BLaER1 treated with 17β-estradiol and CSF1 and Interleukin-3, amounts not matched to agents 10 nM and 100 nM (cell line): Measurements from ENCODE around the gene EFNA4.
"Not testable (repeated sequence)": the region's sequence is repeated elsewhere in the genome, so short reads cannot be mapped to it uniquely, and the experiment has no call there.

Experiments used
- H3K27ac ChIP-seq, 11 experiments: shearing (Covaris generic); formaldehyde crosslinking; 2 replicates each; pipeline ENCODE4 v1.8.1; 2022
- H3K27me3 ChIP-seq, 11 experiments: shearing (Covaris generic); formaldehyde crosslinking; 2 replicates each; pipeline ENCODE4 v1.8.1; 2022
- H3K36me3 ChIP-seq, 11 experiments: shearing (Covaris generic); formaldehyde crosslinking; 2 replicates each; pipeline ENCODE4 v1.8.1; 2022
- H3K4me1 ChIP-seq, 10 experiments: shearing (Covaris generic); formaldehyde crosslinking; 2 replicates each; pipeline ENCODE4 v1.8.1; 2022
- H3K4me2 ChIP-seq, 11 experiments: shearing (Covaris generic); formaldehyde crosslinking; 2 replicates each; pipeline ENCODE4 v1.8.1; 2022
- H3K4me3 ChIP-seq, 10 experiments: shearing (Covaris generic); formaldehyde crosslinking; 2 replicates each; pipeline ENCODE4 v1.8.1; 2022
- H3K9ac ChIP-seq, 11 experiments: shearing (Covaris generic); formaldehyde crosslinking; 2 replicates each; pipeline ENCODE4 v1.8.1; 2022
- H3K9me3 ChIP-seq, 11 experiments: shearing (Covaris generic); formaldehyde crosslinking; replicated peaks in 1 of 11; 2 replicates each; pipeline ENCODE4 v1.8.1; 2022
- H4K20me1 ChIP-seq, 11 experiments: shearing (Covaris generic); formaldehyde crosslinking; 2 replicates each; pipeline ENCODE4 v1.8.1; 2022
- Cebpa-rat ChIP-seq, 11 experiments: shearing (Covaris generic); IDR thresholded peaks; 2 replicates each; pipeline ENCODE4 v1.8.1; 2022

EFNA4 gene

GRCh38 chr1:155116113-155116764 is 52.7 kb downstream of the EFNA4 start:
- Histone ChIP-seq H3K9ac (no peak overlapping the region), H3K9me3 (no peaks in the 10 kb centered on the region), H3K36me3 (no peaks in the 10 kb centered on the region), H3K4me3 (no peak overlapping the region), H4K20me1 (no peaks in the 10 kb centered on the region), H3K4me1 (peaks cover 7 to 42% (median 33%) of the 10 kb centered on the region in 10 experiments; a peak in 16 of 20 replicates), H3K27me3 (0 out of 22 replicates have a peak, but pooled peaks cover 0 to 4% (median 0%) of the 10 kb centered on the region in 11 experiments), H3K27ac (no peak overlapping the region), H3K4me2 (no peak overlapping the region)
- no peak for TF ChIP-seq Cebpa-rat (IDR thresholded peaks at IDR 0.05)

GRCh38 chr1:155117610-155118009 is 54.1 kb downstream of the EFNA4 start:
- H3K9me3 ChIP-seq = no peaks in the 10 kb centered on the region
- H3K36me3 ChIP-seq = no peaks in the 10 kb centered on the region
- TF ChIP-seq Cebpa-rat (IDR thresholded peaks at IDR 0.05) = no peak
- H3K4me1 ChIP-seq = peaks cover 7 to 32% (median 24%) of the 10 kb centered on the region in 10 experiments; a peak in 16 of 20 replicates
- peak overlapping the region in 8 of 11 experiments; percentile 7 to 49 (median 34); a peak in 9 of 22 replicates for H3K4me2 ChIP-seq
- H4K20me1 ChIP-seq = no peaks in the 10 kb centered on the region
- no peak overlapping the region for H3K27ac ChIP-seq
- H3K27me3 ChIP-seq = 0 out of 22 replicates have a peak, but pooled peaks cover 0 to 4% (median 0%) of the 10 kb centered on the region in 11 experiments
- H3K4me3 ChIP-seq = no peak overlapping the region
- no peak overlapping the region for H3K9ac ChIP-seq

GRCh38 chr1:155118090-155118489 is 54.5 kb downstream of the EFNA4 start:
- H3K4me1 ChIP-seq = peaks cover 7 to 28% (median 21%) of the 10 kb centered on the region in 10 experiments; a peak in 16 of 20 replicates
- H4K20me1 ChIP-seq, H3K27me3 ChIP-seq, H3K4me3 ChIP-seq, H3K36me3 ChIP-seq, H3K27ac ChIP-seq, H3K9ac ChIP-seq, H3K9me3 ChIP-seq: not testable (repeated sequence)
- H3K4me2 ChIP-seq = peak overlapping the region in 8 of 11 experiments; percentile 7 to 49 (median 34); a peak in 11 of 22 replicates
